GM12865 (cell line): ENCODE measurements around the gene FLVCR1.

ENCODE experiments used
- DNase-seq: peaks from one replicate; pipeline ENCODE4 v3.0.0; 2010; ENCODE audit warnings: low read depth
- H3K4me3 ChIP-seq: 2 replicates; pipeline ENCODE4 v1.5.1; 2011; ENCODE audit warnings: mild to moderate bottlenecking, low read depth, low read length, control low read depth
- TF ChIP-seq, protein P1 (sequence below): IDR thresholded peaks from 2 replicates; pipeline ENCODE4 v1.5.1; 2011; ENCODE audit warnings: low read length, control low read depth, low read depth, inconsistent platforms; ENCODE audit not compliant: insufficient read depth; ENCODE audit errors: missing control alignments

The FLVCR1 gene

DNA sequence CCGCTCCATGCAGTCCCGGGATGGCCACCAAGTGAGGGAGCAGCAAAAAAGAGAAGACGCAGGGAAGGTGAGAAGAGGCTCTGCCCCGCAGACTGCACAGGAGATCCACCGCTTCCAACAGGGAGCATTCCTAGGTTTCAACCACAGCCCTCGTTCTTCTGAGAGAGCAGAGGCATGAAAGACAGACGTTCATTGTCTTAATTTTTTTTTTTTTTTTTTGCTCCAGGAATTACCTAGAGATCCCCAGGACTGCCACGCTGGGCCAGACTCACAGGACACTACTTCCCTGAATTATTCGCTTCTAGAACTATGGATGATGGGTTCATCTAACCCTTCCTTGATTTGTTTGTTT is 59.0 kb downstream of the FLVCR1 start:
- no peak overlapping the region for H3K4me3 ChIP-seq
- TF ChIP-seq, protein P1, sequence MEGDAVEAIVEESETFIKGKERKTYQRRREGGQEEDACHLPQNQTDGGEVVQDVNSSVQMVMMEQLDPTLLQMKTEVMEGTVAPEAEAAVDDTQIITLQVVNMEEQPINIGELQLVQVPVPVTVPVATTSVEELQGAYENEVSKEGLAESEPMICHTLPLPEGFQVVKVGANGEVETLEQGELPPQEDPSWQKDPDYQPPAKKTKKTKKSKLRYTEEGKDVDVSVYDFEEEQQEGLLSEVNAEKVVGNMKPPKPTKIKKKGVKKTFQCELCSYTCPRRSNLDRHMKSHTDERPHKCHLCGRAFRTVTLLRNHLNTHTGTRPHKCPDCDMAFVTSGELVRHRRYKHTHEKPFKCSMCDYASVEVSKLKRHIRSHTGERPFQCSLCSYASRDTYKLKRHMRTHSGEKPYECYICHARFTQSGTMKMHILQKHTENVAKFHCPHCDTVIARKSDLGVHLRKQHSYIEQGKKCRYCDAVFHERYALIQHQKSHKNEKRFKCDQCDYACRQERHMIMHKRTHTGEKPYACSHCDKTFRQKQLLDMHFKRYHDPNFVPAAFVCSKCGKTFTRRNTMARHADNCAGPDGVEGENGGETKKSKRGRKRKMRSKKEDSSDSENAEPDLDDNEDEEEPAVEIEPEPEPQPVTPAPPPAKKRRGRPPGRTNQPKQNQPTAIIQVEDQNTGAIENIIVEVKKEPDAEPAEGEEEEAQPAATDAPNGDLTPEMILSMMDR: no peak
- no peak for DNase-seq

DNA sequence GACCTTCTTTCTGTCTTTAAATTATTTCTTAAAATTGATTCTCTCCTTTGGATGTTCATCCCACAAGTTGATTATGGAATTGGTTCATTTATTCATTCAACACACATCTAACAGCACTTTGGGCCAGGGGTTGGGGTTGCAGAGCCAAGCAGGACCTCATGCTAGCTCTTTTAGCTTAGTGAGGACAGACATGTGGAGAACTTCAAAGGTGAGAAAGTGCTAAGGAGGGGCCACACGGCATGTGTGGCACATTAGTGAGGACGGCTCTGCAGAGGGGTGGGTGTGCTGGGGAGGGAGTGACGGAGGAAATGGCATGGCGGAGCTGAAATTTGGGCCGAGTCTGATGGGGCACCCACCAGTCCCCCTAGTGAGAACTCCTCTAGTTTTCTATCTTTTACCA is 59.8 kb downstream of the FLVCR1 start:
- DNase-seq: no peak
- H3K4me3 ChIP-seq: no peak overlapping the region
- TF ChIP-seq, protein P1: no peak

DNA sequence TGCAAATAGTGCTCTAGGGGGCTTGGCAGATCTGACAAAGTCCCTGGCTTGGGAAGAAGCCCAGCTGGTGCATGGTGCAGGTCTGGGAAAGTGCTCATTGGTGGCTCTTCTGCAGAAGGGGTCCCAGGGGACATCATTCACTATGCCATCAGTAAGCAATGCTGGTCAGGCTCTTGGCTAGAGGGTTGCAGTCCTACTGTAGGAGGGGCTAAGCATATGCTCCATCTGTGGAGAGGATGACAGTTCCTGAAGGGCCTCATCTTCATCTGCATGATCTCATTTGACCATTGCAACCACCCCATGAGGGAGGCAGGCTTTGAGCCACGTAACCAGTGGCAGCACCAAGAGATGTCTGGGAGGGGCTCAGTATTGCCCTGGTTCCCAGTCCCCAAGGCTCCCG is 60.7 kb downstream of the FLVCR1 start:
- TF ChIP-seq, protein P1: no peak
- DNase-seq: no peak
- no peak overlapping the region for H3K4me3 ChIP-seq

DNA sequence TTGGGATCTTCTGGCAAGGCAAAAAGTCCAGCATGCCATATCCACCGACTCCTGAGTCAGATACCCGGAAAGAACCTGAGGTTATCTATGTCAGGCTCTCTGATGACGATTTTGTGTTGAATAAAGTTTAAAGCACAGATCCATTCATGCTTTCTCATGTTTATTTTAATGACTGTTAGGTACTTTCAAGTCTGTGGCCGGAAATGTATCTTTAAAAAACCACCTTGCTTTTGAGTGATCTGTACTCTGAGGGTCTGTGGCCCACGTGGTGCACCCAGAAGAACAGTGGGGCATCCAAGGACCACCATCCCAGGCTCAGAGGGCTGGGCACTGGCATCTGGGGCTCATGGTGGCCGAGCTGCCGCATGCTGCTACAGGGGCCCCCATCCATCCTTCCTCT is 62.2 kb downstream of the FLVCR1 start:
- DNase-seq: peak; percentile 33
- TF ChIP-seq, protein P1: no peak

DNA sequence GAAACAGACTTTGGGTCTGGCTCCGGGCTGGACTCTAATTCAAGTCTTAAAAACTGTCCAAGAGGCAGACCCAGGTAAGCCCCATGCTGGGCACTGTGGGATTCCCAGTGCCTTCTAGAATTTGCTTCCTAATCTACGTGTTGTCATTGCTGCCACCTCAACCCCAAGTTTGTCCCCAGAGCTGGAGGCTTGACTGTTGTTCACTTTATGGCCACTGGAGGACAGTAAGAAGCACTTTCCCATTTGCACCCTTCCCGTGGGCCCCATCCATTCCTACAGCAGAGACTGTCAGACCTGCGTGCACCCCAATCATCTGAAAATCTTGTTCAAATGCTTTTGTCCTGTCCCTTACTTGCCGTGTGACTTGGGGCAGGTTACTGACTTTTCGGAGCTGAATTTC is 62.8 kb downstream of the FLVCR1 start:
- peak; percentile 46 for DNase-seq
- TF ChIP-seq, protein P1: peak; percentile 58
- H3K4me3 ChIP-seq: no peak overlapping the region

More for the DNA sequence above, 62.2 kb downstream of the FLVCR1 start:
- H3K4me3 ChIP-seq: no peak overlapping the region

DNA sequence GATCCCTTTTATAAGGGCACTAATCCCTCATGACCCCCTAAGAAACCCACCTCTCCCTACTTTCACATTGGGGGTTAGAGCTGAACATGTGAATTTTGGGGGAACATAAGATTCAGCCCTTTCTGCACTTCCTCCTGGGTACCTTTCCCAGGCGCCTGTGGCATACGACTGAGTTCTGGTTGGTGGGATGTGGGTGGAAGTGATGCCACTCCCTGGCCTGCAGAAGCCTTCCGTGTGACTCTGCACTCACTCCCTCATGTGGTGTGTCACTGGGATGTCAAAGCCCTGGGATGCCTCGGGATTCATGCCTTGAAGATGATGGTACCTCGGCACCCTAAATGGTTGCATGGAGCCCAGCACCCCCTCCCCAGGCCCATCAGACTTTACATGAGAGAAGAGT is 63.9 kb downstream of the FLVCR1 start:
- no peak for DNase-seq
- TF ChIP-seq, protein P1: no peak

DNA sequence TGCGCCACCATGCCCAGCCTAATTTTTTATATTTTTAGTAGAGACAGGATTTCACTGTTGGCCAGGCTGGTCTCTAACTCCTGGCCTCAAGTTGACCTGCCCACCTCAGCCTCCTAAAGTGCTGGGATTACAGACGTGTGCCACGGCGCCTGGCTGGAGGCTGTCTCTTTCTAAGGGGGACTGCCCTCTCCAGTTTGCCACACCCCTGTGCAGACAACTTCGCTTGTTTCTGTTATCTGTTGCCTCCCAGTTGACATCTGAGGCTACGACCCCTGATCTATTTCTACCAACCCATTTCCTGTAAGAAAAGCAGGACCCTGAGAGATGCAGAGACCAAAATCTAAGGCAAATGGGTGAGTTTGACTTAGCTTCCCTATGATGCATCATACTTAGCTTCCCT is 68.3 kb downstream of the FLVCR1 start:
- no peak overlapping the region for H3K4me3 ChIP-seq
- TF ChIP-seq, protein P1: no peak
- DNase-seq: no peak

More for the DNA sequence above, 63.9 kb downstream of the FLVCR1 start:
- H3K4me3 ChIP-seq: no peak overlapping the region
